Lung (tissue), 12 donors: ENCODE data around the gene CDH4. TPM values are rescaled to one million over a fixed set of nuclear protein-coding genes. Genes with fewer than 3 reads are reported as not detected.

Experiments used
- ATAC-seq: fragments of 200-7000 bp; cut with Tn5 transposase; one replicate; pipeline ENCODE4 v1.9.1; 2020; ENCODE audit warnings: moderate number of reproducible peaks; ENCODE audit not compliant: insufficient read depth, low FRiP score
- DNase-seq, 3 donors: peaks; one replicate each; pipeline ENCODE4 v3.0.0-alpha.2; 2013 to 2017
- H3K27ac ChIP-seq, 2 donors: one replicate each; pipeline ENCODE4 v1.5.1; 2013; ENCODE audit warnings: mild to moderate bottlenecking in 2 of 2, moderate library complexity in 2 of 2, control low read depth in 1 of 2, inconsistent platforms in 1 of 2, low read depth in 1 of 2, low read length in 1 of 2
- H3K27me3 ChIP-seq, 3 donors: one replicate each; pipeline ENCODE4 v1.5.1; 2013; ENCODE audit warnings: low read length in 2 of 3; ENCODE audit not compliant: control insufficient read depth in 3 of 3, insufficient read depth in 3 of 3
- H3K36me3 ChIP-seq, 4 donors: one replicate each; pipeline ENCODE4 v1.5.1; 2013; ENCODE audit warnings: low read length in 4 of 4, mild to moderate bottlenecking in 1 of 4, moderate library complexity in 1 of 4; ENCODE audit not compliant: control insufficient read depth in 4 of 4, insufficient read depth in 4 of 4
- H3K4me1 ChIP-seq, 5 donors: one replicate each; pipeline ENCODE4 v1.5.1; 2013; ENCODE audit warnings: low read length in 5 of 5, mild to moderate bottlenecking in 2 of 5, moderate library complexity in 1 of 5; ENCODE audit not compliant: control insufficient read depth in 5 of 5, insufficient read depth in 5 of 5
- H3K4me3 ChIP-seq: one replicate; pipeline ENCODE4 v1.5.1; 2013; ENCODE audit warnings: mild to moderate bottlenecking, control low read depth, moderate library complexity
- H3K9ac ChIP-seq, 2 donors: one replicate each; pipeline ENCODE4 v1.5.1; 2013; ENCODE audit warnings: low read length in 2 of 2, control low read depth in 1 of 2; ENCODE audit not compliant: insufficient read depth in 1 of 2
- H3K9me3 ChIP-seq, 4 donors: one replicate each; pipeline ENCODE4 v1.5.1; 2013; ENCODE audit warnings: low read length in 3 of 4, mild to moderate bottlenecking in 1 of 4, moderate library complexity in 1 of 4; ENCODE audit not compliant: control insufficient read depth in 4 of 4, insufficient read depth in 3 of 4
- WGBS, 2 donors: extraction: QIAGEN DNeasy Blood & Tissue Kit; methylation state at CpG; one replicate each; pipeline ENCODE4 v1.1.7; 2013; 5-methylcytosine and 5-hydroxymethylcytosine counted together
- polyA plus RNA-seq, 2 donors: library from polyadenylated mRNA; stranded (reverse); fragments of 200-250 nt; gene quantifications; one replicate each; pipeline ENCODE4 v1.2.1, GENCODE V29; 2013
- total RNA-seq, 2 donors: library from RNA; depleted of rRNA in 1 of 2; stranded (reverse); fragments of >200 nt in 1 of 2; gene quantifications; one replicate each; pipeline ENCODE4 v1.2.1, GENCODE V29; 2014 to 2021
- TF ChIP-seq, protein P1 (sequence below): IDR thresholded peaks from 2 replicates; pipeline ENCODE4 v1.5.1; 2012; ENCODE audit warnings: mild to moderate bottlenecking; ENCODE audit errors: control extremely low read depth, extremely low read depth
- donor health status: control.
- donor health status: control.
- donor health status: Bipolar disorder and iron deficiency.
- donor health status: healthy.
- donor health status: DM: yes; HTN: yes; CAD: no.

CDH4 gene
- total and polyA plus RNA-seq, 4 donors: 0.10 to 2.1 (median 0.34) TPM

DNA sequence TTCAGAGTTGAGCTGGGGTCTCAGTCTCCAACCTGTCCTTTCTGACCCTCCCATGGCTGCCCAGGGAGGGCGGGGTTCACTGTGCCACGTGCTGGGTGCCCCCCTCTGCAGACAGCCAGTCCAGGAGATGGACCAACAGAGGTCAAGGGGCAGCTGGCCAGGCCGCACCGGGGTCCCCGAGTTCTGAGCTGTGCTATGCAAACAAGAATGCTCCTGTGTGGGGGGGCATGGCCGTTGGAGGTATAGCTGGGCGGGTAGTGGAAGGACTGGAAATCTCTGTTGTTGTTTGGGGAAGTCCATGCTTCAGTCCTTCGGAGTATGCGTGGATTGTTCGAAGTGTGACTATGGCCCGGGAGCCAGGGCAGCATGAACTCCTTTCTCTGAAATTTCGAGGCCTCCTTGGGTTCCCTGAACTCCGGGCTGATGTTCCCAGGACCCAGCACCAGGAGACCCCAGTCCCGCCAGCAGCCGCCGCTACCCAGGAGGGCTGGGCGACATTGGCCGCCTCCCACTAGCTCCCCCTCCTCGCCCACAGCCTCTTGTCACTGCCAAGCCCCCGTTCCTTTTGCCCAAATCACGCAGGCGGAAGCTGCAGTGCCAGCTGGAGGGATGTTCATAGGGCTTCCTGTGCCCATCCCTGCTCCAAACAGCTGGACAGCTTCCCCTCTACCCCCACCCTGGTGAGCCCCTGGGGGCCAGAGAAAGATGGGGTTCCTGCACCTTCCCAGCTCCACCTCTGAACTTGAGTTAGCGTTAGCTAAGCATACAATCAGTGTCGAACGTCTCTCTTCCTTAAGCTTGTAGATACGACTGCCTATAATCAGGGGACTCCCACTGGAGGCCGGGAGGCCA, 687.0 kb downstream of the CDH4 start:
- TF ChIP-seq, protein P1, sequence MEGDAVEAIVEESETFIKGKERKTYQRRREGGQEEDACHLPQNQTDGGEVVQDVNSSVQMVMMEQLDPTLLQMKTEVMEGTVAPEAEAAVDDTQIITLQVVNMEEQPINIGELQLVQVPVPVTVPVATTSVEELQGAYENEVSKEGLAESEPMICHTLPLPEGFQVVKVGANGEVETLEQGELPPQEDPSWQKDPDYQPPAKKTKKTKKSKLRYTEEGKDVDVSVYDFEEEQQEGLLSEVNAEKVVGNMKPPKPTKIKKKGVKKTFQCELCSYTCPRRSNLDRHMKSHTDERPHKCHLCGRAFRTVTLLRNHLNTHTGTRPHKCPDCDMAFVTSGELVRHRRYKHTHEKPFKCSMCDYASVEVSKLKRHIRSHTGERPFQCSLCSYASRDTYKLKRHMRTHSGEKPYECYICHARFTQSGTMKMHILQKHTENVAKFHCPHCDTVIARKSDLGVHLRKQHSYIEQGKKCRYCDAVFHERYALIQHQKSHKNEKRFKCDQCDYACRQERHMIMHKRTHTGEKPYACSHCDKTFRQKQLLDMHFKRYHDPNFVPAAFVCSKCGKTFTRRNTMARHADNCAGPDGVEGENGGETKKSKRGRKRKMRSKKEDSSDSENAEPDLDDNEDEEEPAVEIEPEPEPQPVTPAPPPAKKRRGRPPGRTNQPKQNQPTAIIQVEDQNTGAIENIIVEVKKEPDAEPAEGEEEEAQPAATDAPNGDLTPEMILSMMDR: no peak
- ATAC-seq (no peak), DNase-seq (no peak)
- no peak overlapping the region for H3K9ac ChIP-seq
- H3K9me3 ChIP-seq: no peaks in the 10 kb centered on the region
- 66 to 83% methylated on average over 27 of the region's 27 CpGs for WGBS, 2 donors
- H3K4me3 ChIP-seq: no peak overlapping the region
- H3K36me3 ChIP-seq: no peaks in the 10 kb centered on the region
- no peaks in the 10 kb centered on the region for H3K4me1 ChIP-seq
- no peaks in the 10 kb centered on the region for H3K27me3 ChIP-seq
- H3K27ac ChIP-seq: no peak overlapping the region

DNA sequence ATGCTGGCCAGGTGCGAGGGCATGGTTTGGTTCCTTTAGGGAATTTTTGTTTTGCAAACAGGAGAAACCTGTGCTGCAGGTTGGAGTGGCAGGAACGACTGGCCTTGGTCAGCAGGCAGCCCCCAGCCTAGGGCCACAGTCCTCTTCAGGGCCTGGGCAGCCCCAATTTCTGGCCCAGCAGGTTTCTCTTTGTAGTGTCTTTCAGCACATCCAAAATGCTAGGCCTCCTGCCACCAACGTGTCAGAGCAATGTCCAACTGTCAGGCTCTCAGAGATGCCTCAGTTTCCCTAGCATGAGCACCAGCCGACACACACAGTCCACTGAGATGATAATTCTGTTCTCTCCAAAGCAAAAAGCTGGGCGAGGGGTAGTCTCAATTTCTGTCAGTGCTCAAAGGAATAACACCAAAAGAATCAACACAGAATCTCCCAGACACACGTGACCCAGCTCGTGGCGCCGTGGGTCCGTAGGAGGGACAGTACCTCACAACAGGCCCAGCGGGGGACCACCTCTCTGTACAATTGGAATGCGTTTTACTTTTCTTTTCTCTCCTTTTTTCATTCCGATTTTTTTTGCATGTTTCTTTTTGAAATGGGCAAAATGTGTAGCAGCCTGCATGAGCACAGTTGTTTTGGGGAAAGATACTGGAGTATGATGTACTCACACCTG, 687.8 kb downstream of the CDH4 start:
- no peak overlapping the region for H3K4me3 ChIP-seq
- H3K36me3 ChIP-seq: no peaks in the 10 kb centered on the region
- no peaks in the 10 kb centered on the region for H3K27me3 ChIP-seq
- H3K9me3 ChIP-seq: no peaks in the 10 kb centered on the region
- no peak overlapping the region for H3K9ac ChIP-seq
- no peak for ATAC-seq
- 75 to 84% methylated on average over 13 of the region's 13 CpGs for whole genome bisulfite sequencing, 2 donors
- TF ChIP-seq, protein P1: no peak
- no peaks in the 10 kb centered on the region for H3K4me1 ChIP-seq
- no peak overlapping the region for H3K27ac ChIP-seq
- no peak for DNase-seq

DNA sequence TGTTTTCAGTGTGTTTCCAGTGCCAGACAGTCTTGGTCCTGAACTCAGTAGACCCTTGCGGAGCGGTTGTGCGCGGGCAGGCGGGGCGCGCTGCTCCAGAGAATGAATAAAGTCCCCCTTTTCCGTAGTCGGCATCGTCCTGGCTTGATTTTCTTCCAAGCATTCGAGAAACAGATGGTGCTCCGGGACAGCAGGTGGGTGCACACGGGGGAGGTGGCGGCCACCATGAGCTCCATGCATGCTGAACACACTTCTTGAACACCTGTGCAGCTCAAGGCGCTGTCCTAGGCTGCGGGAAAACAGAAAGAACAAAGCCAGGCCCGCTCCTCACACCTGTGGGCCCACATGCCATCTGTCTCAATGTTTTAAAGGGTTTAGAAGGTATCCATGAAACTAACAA, 688.4 kb downstream of the CDH4 start:
- Histone ChIP-seq H3K4me1 (no peaks in the 10 kb centered on the region), H3K36me3 (no peaks in the 10 kb centered on the region), H3K27me3 (no peaks in the 10 kb centered on the region), H3K4me3 (no peak overlapping the region), H3K9me3 (no peaks in the 10 kb centered on the region), H3K27ac (no peak overlapping the region), H3K9ac (no peak overlapping the region)
- TF ChIP-seq, protein P1: no peak
- ATAC-seq (no peak), DNase-seq (no peak)
- WGBS, 2 donors: 90% methylated on average over 17 of the region's 17 CpGs
